GM18502 (cell line): ENCODE results near the gene DPH3.

ENCODE experiments used
- ATAC-seq: cut with Tn5 transposase; IDR thresholded peaks from one replicate; pipeline ENCODE4 v1.9.1; 2021; ENCODE audit warnings: mild to moderate bottlenecking; ENCODE audit not compliant: unreplicated experiment, poor library complexity

The DPH3 gene

GRCh38 chr3:16294844-16295243 lies 30.1 kb upstream of the DPH3 start:
- no peak for ATAC-seq

GRCh38 chr3:16290827-16291196 lies 26.1 kb upstream of the DPH3 start:
- no peak for ATAC-seq

- no peak for ATAC-seq
Measured at GRCh38 chr3:16290007-16290826, 25.5 kb upstream of the DPH3 start.

- ATAC-seq: no peak
Measured at GRCh38 chr3:16289144-16289889, 24.6 kb upstream of the DPH3 start.

- ATAC-seq: no peak
Measured at GRCh38 chr3:16288664-16289063, 23.9 kb upstream of the DPH3 start.

- peak; percentile 29 for ATAC-seq
Measured at GRCh38 chr3:16286751-16287543, 22.2 kb upstream of the DPH3 start.

GRCh38 chr3:16286161-16286560 lies 21.4 kb upstream of the DPH3 start:
- ATAC-seq: peak; percentile 89

- no peak for ATAC-seq
Measured at GRCh38 chr3:16284633-16285032, 19.9 kb upstream of the DPH3 start.

GRCh38 chr3:16280671-16281070 lies 15.9 kb upstream of the DPH3 start:
- ATAC-seq: no peak

GRCh38 chr3:16279010-16279801 lies 14.5 kb upstream of the DPH3 start:
- ATAC-seq: no peak

GRCh38 chr3:16277471-16277870 lies 12.7 kb upstream of the DPH3 start:
- no peak for ATAC-seq

- ATAC-seq: no peak
Measured at GRCh38 chr3:16273867-16274266, 9.1 kb upstream of the DPH3 start.

- ATAC-seq: no peak
Measured at GRCh38 chr3:16272588-16272987, 7.8 kb upstream of the DPH3 start.

- no peak for ATAC-seq
Measured at GRCh38 chr3:16270855-16271254, 6.1 kb upstream of the DPH3 start.

GRCh38 chr3:16266714-16267113 lies 2.0 kb upstream of the DPH3 start:
- no peak for ATAC-seq

GRCh38 chr3:16265455-16265786 lies 678 bp upstream of the DPH3 start:
- ATAC-seq: no peak

GRCh38 chr3:16264174-16264707 lies 502 bp downstream of the DPH3 start:
- ATAC-seq: peak; percentile 5

GRCh38 chr3:16262174-16262573 lies 2.6 kb downstream of the DPH3 start:
- ATAC-seq: no peak

GRCh38 chr3:16260046-16260445 lies 4.7 kb downstream of the DPH3 start:
- no peak for ATAC-seq

- ATAC-seq: no peak
Measured at GRCh38 chr3:16258866-16259265, 5.9 kb downstream of the DPH3 start.
